GM21723 (cell line): Measurements from ENCODE around the gene IQGAP2.
"Not testable (repeated sequence)": the region's sequence is repeated elsewhere in the genome, so short reads cannot be mapped to it uniquely, and the experiment has no call there.

ENCODE experiments used
- ATAC-seq: cut with Tn5 transposase; IDR thresholded peaks from one replicate; pipeline ENCODE4 v1.9.1; 2021; ENCODE audit warnings: mild to moderate bottlenecking, moderate library complexity; ENCODE audit not compliant: unreplicated experiment

IQGAP2 gene

GRCh38 chr5:76495870-76496269 lies 92.8 kb downstream of the IQGAP2 start:
- no peak for ATAC-seq

DNA sequence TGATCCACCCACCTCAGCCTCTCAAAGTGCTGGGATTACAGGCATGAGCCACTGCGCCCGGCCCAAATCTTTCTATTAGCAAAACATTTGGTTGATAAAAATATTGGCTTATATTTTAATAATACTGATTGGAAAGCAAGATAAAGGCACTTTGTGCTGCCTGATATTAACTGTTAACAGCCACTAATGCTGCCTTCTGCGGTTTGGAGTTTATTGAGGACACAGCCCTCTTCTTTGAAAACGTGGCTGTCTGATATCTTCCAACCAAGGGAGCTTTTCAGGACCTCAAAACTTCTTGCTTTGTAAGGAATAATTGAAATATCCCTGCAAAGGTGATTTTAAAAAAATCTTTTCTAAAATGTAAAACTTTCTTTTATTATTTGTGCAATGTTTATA lies 94.0 kb downstream of the IQGAP2 start:
- no peak for ATAC-seq

GRCh38 chr5:76497986-76498717 lies 95.1 kb downstream of the IQGAP2 start:
- ATAC-seq = no peak

- ATAC-seq = no peak
These were observed 96.5 kb downstream of the IQGAP2 start for GRCh38 chr5:76499507-76500161.

DNA sequence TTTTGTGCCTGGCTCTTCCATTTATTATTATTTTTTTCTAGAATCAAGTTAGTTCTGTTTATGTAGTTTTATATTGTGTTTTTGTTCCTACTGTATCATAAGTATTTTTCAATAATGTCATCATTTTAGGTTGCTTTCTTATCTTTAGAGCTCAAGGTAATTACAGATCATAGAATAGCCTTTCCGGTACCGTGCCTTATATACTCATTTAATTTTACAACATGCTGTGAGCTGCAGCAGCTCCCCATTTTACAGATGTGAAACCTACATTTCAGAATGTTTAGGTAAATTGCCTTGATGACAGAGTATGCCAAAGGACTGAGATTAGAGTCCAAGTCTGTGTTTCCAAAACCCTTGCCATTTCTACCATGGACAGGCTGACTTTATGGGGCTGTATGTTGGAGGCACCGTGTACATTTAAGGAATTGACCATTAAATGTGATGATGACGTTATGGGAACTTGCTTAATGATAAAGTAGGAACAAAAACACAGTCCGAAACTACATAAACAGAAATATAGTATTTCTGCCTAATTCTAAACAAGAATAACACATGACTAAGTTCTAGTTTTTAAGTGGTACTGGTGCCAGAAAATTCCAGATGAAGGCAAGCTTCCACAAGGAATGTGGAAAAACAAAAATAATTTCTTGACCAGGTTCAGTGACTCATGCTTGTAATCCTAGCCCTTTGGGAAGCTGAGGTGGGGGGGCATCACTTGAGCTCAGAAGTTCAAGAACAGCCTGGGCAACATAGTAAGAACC lies 97.7 kb downstream of the IQGAP2 start:
- no peak for ATAC-seq

DNA sequence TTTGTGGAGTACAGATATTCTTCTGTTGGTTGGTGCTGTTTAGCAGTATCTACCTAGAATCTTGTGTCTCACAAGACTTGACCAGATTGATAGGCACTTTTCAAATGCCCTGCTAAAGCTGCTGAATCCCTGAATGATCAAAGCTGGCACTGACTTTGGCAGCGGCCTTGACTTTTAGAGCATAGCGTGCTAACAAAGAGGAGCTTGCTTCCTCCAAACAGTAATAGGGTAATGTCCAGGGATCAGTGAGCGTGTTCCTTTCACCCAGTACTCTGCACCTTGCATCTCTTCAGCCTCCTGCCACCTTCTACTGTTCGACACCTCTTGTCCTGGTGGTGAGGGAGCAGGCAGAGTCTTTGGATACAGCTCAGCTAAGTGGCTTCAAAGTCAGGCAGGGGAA lies 100.8 kb downstream of the IQGAP2 start:
- ATAC-seq = no peak

DNA sequence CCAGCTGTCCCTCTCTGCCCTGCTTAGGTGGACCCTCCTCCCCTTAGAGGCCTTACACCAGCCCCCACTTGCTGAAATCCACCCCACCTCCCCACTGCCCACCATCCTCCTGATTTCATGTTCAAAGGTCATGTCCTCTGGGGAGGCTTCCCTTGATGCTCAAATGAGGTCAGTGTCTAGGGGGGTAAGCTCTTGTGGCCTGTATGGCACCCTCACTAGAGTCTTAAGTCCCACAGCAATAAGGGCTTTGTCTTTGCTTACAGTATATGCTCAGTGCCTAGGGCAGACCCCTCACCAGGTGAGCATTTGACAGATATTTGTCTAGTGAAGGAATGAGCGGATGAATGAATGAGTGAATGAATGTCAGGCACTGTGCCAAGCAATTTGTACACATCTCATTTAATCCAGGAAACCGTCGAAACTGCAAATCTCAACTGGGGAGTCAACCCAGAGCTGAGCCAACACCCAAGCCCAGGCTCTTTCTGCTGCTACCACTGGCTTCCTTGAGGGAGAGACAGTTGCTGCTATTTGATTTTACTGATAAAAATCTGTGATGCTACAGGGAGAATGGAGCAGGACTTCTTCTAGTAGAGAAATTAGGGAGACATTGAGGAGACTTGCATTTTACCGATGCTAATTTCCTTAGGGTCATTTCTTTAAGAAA lies 101.9 kb downstream of the IQGAP2 start:
- ATAC-seq = no peak

DNA sequence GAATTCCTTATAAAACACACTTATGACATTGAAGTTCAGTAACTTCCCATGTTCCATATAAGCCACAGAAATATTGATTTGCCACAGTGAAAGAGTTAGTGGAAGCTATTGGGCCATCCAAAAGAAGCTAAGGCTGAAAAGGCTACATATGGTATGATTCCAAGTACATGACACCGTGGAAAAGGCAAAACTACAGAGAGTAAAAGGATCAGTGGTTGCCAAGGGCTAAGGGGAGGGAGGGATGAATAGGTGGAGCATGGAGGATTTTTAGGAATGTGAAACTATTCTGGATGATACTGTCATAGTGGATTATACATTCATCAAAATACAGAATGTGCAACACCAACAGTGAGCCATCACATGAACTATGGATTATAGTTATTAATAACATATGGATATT lies 110.4 kb downstream of the IQGAP2 start:
- no peak for ATAC-seq

GRCh38 chr5:76514292-76514691 lies 111.2 kb downstream of the IQGAP2 start:
- no peak for ATAC-seq

DNA sequence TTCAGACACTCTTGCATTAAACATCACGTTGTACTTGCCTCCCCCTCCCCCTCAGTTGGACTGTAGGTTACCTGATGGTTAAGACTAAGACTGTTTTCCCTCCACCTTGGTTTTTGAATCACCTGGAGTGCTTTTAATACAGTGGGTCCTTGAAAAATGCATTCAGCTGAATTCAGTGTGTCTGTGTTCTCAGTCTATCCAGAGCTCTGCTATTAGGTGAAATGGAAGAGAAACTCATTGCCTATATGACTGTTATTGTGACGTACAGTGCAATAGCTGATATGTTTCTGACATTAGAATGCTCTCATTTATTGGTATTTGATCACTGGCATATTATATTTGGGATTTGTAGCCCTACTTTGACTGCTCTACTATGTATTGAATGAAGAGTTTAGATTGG lies 111.6 kb downstream of the IQGAP2 start:
- no peak for ATAC-seq

- ATAC-seq = no peak
These were observed 114.2 kb downstream of the IQGAP2 start for GRCh38 chr5:76517334-76517733.

DNA sequence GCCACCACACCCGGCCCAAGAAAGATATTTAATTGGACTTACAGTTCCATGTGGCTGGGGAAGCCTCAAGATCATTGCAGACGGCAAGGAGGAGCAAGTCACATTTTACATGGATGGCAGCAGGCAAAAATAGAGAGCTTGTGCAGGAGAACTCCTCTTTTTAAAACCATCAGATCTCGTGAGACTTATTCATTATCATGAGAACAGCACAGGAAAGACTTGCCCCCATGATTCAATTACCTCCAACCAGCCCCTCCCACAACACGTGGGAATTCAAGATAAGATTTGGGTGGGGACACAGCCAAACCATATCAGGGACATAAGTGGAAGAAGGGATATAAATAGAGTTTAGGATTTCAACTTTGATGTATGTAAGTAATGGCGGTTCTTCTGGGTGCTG lies 115.2 kb downstream of the IQGAP2 start:
- ATAC-seq = not testable (repeated sequence)

GRCh38 chr5:76521240-76521758 lies 118.2 kb downstream of the IQGAP2 start:
- ATAC-seq = peak; percentile 78

DNA sequence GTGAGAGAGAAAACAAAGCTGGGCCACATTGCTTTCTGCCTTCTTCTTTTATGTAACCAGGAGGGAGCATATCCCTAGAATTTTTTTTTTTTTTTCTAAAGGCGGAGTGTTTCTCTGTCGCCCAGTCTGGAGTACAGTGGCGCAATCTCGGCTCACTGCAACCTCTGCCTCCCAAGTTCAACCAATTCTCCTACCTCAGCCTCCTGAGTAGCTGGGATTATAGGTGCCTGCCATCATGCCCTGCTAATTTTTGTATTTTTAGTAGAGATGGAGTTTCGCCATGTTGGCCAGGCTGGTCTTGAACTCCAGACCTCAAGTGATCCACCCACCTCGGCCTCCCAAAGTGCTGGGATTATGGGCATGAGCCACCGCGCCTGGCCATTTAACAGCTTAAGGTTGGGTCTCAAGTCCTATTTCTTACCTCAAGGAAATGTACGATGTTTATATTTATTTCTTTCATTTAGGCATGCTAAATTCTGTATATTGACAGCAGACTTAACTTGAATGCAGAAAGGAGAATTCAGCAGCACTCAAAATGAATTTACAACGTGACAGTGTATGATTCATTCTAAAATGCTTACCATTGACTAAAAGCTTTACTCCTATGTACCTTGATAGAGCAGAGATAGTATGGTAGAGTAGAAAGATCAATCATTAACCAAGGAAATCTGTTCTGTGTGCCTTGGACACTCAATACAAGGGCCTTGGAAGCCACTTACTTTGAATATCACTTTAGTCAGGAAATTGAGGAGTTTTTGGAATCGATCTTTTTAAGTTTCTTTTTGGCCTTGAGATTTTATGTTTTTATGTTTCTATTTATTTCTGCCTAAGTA lies 119.2 kb downstream of the IQGAP2 start:
- no peak for ATAC-seq

GRCh38 chr5:76524101-76524835 lies 121.2 kb downstream of the IQGAP2 start:
- ATAC-seq = no peak

- ATAC-seq = no peak
These were observed 121.8 kb downstream of the IQGAP2 start for GRCh38 chr5:76524868-76525267.

DNA sequence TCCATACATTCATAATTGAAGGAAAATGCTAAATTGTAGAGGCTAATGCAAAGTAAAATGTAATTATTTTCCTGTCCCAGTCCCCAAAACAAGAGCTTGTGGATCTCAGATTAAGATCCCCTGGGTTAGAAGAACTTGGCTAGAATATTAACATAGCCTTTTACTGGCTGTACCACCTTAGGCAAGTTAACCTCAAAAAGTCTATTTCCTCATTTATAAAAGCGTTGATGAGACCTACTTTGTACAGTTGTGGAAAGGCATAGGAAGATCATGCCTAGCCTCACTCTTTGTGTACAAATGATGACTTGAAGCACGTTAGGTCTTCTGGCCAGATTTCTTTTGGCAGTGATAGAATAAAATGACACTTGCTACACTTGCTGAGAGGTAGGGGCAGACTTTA lies 122.9 kb downstream of the IQGAP2 start:
- no peak for ATAC-seq

GRCh38 chr5:76526950-76527583 lies 124.0 kb downstream of the IQGAP2 start:
- no peak for ATAC-seq

GRCh38 chr5:76527685-76528161 lies 124.6 kb downstream of the IQGAP2 start:
- no peak for ATAC-seq
